ENCODE results near the gene SLC18A3.

SLC18A3 gene

DNA sequence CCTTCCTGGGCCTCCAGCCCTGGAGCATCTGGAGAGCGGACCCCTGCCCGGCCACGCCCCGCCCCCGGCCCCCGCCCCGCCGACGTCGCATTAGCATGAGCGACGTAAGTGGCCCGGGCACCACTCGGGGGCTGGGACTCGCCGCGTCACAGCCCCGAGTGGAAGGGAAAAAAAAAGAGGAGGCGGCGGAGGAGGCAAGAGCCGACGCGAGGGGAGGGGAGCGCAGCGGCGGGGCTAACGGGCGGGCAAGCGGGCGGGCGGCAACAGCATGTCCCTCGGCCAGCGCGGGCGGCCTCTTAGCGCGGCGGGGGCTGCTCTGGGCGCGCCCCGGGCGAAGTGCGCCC lies at the start of gene SLC18A3:
Gene SLC18A3, plus strand, starts transcription at position 197 of the 344 bp plus-strand sequence. CDS start 431 bp downstream, outside the sequence.
- no peak for DNase-seq

DNA sequence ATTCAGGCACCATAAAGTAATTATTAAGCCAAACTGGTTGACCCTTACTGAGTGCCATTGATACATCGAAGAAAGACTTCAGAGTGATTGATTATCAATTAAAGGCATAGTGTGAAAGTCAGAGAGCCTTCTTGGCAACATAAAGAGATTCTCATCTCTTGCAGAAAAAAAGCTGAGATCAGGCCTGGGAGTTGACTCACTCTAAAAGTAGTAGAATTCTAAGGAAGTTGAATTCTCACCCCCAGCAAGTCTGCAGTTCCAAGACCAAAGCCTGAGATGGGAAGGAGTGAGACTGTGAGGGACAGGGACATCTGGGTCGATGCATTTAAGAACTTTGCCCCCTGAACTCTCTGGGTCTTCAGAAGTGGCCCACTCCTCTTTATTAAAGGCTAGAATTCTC lies 49.6 kb upstream of the SLC18A3 start:
- DNase-seq: no peak

DNA sequence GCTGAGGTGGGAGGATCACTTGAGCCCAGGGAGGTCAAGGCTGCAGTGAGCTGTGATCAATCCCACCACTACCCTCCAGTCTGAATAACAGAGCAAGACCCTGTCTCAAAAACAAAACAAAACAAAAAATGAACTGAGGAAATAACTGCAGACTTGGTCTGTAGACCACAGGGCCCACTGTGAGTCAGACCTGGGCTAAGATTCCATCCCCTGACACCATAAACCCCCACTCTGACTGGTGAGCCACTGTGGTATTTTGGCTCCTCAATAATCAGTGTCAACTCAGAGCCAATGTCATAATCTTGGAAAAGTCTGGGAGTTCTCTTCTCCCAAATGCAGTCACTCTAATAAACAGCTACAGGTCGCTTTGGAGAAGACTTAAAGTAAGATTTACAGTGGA lies 47.2 kb upstream of the SLC18A3 start:
- no peak for DNase-seq

DNA sequence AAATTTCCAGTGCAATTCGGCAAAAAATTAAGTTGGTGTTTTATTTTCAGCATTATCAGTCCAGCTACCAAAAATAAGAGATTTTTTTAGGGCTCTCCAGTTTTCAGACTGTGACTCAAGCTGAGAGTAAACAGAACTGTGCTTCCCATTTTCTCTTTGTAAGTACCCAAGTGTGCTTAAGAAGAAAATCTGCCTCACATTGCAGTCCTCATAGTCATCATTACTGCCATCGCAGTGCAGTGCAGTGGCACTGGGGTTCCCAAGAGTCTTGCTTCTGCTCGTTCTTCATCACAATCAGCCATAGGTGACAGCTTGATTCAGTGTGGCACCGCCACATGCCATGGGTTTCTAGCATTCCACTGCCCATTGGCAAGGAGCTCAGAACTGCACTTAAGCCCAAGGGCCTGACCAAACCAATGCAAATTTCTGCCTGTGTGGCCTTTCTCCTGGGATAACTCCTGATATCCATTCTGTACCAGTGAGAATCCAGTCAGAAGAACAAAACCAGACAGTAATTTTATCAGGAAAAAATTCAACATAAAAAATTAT lies 45.6 kb upstream of the SLC18A3 start:
- DNase-seq: no peak

DNA sequence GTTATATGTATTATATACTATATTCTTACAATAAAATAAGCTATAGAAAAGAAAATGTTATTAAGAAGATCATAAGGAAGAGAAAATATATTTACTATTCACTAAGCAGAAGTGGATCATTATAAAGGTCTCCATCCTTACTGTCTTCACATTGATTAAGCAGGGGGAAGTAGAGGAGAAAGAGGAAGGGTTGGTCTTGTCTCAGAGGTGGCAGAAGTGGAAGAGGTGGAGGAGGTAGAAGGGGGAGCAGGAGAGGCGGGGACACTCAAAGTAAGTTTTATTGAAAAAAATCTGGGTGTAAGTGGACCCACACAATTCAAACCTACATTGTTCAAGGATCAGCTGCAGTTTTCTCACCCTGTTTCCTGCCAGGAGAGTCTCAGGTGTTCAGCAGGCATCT lies 42.3 kb upstream of the SLC18A3 start:
- DNase-seq: no peak

DNA sequence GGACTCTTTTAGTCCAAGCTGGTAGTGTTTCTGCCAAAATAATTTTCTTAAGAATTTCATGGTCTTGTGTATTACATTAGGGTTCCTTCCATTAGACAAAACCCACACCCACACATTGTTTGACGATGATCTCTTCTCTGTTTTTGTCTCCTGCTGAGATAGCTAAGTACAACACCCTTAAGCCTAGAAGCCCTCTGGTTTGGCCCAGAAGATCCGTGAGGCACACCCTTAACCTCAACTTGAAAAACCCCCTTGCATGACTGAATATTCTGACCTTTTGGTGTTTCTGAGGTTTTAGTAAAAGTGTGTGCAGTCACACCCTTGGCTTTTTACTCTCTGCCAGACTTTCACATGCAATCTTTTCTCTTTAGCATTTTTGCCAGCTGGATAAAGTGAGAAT lies 41.9 kb upstream of the SLC18A3 start:
- no peak for DNase-seq

DNA sequence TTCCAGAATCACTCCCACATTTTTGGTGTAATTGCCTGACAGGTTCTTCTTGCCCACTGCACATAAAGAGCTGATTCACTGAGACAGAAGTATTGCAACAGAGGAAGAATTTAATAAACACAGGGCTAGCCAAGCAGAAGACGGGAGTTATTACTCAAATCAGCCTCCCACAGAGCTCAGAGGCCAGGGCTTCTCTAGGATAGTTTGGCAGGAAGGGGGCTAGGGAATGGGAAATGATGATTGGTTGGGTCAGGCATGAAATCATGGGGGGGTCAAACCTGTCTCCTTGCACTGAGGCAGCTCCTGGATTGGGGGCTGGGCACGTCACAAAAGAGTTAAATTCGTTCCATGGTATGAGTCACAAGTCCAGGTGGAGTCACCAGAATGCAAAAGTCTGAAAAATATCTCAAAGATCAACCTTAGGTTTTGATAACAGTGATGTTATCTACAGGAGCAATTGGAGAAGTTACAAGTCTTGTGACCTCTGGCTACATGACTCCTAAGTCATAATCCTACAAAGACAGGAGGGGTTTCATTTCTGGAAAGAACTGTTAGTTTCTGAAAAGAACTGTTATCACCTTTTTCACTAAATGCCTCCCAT lies 41.0 kb upstream of the SLC18A3 start:
- DNase-seq: no peak

DNA sequence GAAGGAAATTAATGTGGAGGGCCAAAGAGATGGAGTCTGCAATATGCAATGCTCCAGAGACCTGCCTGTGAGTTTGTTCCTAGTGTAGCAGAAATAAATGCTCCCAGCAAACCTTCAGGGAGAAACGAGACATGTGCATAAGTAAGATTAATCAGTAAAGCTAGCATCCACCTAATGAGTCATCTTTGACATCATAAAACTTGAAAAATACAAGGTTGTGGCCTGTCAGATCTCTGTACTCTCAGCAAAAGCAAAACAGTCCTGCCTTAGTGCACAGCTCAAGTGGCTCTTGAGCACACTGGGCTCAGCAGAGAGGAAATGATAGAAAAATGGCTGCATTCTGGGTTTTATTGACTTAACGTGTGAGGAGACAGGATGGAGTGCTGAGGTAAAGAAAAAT lies 38.7 kb upstream of the SLC18A3 start:
- no peak for DNase-seq

DNA sequence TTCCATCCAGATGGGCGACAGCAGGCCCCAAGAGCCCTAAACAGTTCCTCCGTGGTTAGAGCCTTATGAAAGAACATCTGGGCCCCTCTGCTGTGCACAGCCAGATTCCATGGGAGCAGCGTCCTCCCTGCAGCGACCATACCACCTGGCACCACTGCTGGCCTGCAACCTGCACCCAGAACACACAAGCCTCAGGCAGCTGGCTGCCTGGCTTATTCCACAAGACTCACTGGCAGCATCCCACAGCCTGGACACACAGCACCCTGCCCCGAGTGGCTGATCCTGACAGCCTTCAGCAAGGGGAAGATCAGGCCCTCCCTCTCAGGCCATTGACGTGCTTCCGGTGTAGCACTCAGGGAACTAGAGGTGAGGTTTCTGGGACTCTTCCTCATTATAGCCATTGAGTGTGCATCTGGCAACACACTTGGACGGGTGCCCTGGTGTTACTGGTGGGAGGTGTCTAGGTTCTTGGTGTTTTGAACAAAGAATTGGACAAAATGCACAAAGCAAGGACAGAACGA lies 37.5 kb upstream of the SLC18A3 start:
- no peak for DNase-seq

DNA sequence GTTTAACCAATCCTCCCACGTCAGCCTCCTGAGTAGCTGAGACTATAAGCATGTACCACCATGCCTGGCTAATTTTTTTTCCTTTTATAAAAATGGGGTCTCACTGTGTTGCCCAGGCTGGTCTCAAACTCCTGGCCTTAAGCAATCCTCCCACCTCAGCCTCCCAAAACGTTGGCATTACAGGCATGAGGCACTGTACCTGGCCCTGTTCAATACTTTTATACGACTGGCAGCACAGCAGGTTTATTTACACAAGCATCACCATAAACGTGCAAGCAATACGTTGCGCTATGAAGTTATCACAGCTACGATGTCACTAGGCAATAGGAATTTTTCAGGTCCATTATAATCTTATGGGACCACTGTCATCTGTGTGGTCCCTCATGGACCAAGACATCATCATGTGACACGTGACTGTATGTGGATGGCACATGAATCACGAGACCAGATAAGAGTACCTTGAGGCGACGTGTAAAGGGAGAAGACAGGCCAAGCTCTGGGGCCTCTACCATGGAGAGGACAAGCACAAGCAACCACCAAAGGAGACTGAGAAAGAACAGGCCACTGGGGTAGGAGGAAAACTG lies 34.5 kb upstream of the SLC18A3 start:
- no peak for DNase-seq

DNA sequence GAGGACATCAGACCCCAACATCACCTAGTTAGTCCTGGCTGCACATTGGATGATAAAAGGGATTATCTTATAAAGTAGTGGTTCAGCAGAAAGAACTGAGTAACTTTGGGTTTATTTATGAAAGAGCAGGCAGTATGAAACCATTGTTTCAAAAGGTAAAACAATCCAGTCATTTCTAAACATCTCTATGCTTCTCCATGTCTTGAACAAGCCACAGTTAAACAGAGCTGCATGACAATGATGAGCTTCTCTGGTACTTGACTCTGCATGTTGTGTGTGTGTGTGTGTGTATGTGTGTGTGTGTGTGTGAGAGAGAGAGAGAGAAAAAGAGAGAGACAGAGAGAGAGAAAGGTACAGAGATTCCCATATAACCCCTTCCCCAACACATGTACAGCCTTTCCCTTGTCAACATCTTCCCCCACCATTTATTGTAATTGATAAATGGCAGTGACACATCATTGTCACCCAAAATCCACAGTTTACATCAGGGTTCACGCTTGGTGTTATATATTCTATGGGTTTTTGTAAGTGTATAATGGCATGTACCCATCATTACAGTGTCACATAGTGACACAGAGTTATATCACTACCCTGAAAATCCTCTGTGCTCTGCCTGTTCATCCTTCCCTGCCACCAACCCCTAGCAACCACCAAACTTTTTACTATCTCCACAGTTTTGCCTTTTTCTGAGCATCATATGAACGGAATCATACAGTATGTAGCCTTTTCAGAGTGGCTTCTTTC lies 32.8 kb upstream of the SLC18A3 start:
- DNase-seq: no peak

DNA sequence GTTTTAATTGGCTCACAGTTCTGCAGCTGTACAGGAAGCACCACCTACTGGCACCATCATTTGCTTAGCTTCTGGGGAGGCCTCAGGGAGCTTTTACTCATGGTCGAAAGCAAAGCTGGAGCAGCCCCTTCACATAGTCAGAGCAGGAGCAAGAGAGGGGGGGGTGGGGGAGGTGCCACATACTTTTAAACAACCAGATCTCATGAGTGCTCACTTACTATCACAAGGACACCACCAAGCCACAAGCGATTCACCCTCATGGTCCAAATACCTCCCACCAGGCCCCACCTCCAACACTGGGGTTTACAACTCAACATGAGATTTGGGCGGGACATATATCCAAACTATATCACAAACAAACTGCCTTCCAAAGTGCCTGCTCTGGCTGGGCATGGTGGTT lies 31.7 kb upstream of the SLC18A3 start:
- no peak for DNase-seq

DNA sequence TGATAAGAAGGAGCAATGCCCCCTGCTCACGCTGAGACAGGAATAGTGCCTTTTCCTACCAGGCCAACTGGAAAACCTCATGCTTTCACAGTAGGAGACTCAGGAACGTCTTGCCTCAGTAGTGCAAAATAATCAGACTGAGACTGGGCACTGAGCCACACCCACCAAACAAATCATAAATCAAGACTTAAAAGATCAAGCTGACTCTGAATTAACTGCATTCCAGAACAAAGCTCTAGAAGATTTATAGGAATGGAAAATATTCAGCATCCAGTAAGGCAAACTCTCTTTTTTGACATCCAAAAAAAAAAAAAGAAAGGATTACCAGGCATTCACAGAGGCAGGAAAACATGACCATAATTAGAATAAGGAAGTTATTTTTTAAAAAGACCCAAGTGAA lies 30.5 kb upstream of the SLC18A3 start:
- DNase-seq: no peak

DNA sequence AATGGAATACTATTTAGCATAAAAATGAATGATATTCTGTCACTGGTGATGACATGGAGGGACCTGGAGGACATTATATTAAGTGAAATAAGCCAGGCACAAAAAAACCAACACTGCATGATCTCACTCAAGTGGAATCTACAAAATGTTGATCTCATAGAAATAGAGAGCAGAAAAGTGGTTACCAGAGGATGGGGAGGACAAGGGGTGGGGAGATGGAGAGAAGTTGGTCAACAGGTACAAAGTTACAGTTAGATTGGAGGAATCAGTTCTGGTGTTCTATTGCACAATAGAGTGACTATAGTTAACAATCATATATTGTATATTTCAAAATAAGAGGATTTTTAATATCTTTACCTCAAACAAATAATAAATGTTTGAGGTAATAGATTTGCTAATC lies 24.7 kb upstream of the SLC18A3 start:
- no peak for DNase-seq

DNA sequence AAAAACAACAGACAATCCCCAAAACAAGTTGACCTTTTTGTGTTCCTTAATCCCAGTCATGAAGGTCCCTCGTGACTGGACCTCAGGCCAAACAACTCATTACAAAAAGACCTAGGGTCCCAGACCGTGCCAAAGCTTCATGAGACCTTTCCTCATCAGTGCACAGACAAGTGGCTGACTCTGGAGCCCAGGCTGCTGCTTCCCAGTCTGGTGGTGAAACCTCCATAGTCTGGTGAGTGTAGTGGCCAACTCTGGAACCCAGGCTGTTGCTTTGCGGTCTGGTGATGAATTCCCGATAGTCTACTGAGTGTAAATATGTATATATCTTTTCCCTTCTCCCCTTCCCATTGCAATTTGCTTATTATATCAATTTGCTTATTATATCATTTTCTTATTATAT lies 22.1 kb upstream of the SLC18A3 start:
- DNase-seq: no peak

DNA sequence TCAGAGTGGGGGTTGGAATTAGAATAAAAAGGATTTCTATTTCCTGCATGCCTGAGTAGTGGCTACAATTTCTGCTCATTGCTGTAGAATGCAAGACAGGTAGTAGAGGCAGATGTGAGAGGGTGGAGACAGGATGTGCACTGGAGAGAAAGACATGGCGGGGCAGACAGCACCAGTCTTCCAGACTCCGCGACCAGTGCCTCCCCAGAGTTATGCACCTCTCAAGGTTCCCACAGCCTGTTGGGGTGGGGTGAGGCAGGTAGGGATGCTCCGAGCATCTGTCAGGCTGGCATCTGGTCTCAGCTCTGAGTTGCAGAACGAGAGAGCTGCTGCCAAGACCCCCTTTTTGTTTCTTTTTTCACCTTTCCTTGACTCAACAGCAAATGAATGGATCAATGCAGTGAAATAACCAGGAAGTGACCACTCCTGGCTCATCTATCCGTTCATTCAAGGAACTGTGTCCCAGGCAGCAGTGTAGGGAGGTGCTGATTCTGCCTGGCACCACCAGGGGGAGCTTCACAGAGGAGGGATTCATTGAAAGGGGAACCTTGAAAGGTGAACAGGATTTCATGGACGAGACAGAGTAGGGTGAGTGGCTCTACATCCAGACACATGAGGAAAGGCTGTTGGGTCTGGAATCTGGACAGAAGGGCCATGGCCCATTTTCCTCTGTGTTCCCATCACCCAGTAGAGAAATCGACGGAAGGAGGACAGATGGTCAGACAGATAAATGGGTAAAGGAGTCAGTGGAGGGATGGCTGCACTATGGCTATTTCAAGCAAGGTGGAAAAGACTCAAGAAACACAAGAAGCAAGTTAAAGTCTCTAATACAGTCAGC lies 17.2 kb upstream of the SLC18A3 start:
- DNase-seq: peak in 1 of 2 donors; percentile 50

DNA sequence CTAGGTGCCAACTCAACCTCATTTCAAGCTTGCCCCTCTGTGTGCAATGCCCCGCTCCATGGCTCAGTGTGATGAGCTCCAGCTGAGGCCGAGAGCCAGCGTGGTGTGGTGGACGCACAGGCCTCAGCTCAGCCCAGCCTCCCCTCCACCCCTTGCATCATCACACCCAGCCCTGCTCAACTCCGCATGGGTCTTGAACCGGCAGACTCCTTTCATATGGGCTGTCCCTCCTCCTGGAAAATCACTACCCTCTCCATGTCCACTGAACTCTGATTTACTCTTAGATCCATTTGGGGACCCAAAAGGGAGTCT lies 16.6 kb upstream of the SLC18A3 start:
- no peak for DNase-seq

DNA sequence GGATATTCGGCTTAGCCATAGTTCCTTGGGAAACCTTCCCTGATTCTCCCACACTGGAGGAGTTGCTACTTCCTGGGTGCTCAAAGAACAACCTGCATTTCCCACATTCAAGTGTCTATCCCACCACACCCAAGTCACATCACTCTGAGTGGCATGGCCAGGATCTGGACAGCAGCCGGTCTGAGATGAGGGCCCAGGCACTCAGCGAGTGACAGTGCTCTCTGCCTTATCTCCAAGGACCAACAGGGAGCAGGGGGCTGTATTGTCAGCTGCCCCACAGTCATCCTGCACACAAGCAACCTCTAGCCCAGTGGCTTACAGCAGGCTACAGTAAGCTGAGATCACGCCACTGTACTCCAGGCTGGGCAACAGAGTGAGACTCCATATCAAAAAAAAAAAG lies 16.1 kb upstream of the SLC18A3 start:
- DNase-seq: no peak

DNA sequence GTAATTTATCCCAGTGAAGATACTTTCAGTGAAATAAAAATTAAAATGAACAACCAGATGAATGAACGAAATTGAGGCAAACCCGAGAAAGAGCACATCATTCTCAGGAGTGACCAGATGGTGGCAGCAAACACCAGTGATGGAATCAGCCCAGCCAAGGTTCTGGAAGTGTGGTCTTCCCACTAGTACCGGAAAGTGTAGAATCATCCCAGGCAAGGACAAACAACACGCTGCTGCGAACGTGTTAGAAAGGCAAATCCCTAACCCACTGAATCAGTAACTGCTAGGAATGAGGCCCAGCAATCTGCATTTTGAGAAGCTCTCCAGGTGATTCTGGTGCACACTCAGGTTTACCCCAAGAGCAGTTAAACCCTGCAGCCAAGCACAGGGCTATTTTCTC lies 15.5 kb upstream of the SLC18A3 start:
- no peak for DNase-seq

DNA sequence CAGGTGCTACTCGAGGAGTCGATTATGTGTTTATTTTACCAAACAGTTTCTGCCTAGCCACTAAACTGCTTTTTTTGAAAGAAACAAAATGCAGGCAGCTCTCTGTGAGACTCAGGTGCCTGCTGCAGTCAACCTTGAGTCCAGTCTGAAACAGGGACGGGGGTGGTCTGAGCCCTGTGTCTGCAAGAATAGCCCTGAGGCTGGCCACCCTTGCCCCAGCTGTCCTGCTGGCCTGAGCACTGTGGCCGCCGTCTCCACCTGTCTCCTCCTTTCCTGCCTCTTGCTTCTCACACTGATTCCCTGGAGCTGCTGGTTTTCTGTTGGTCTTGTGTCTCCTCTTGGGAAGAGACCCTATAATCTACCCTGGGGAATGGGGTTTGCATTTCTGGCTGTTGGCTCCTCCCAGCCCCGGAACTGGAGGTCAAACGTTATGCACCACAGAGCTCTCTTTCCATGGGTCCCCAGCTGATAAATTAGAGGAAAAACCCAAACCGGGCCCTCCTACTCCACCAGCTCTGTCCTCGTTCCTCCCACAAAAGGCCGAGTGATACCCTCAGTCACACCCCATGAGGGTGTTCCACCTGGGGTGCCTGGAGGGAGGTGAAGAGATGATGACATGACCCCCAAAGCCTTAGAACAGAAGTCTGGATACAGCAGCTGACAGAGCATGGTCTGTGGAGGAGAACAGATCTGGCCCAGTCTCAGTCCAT lies 15.0 kb upstream of the SLC18A3 start:
- no peak for DNase-seq

DNA sequence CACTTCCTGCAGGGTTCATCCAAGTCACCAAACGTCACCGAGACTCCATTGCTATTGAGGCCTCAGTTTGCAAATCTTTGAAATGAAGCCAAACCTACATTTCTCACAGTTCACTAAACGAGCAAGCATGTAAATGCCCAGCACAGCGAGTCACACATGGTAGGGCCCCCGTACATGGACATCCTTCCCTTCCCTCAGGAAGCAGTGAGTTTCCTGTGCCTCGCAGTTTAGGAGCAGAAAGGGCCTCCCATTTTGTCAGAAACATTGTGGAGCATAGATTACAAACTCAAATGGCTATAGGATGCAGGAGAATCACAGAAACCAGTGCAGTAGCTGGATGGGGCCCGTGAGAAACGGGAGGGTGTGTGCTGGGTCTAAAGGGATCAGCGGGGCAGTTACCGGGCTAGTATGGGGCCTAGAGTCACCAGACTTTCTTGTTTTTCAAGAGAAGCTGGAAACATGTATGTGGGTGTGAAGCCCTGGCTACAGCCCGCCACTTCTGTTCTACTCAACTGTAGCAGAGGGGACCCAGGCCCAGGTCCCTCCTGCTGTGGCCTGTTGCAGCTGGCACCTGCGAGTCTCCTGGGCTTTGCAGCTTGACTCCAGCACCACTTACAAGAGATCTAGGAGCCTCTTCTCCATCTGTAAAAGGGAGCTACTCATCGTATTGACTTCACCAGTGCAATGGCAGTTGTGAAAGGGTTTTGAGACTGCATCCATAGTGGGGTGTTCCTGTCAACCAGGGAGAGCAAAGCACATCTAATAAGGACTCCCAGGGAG lies 14.2 kb upstream of the SLC18A3 start:
- no peak for DNase-seq

DNA sequence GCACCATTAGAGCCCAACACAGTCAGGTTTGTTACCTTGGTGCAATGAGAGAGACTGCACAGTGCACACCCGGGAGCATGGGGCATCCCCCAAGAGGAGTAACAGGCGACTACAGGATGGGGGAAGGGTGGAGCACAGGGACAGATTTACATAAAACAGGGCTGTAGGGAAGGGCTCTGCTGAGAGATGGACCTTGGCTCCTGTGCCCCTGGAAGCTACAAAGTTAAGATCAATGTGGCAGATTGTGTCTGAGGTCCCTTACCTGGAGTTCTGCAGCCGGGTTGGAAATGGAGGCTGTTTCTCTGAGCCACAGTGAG lies 13.7 kb upstream of the SLC18A3 start:
- no peak for DNase-seq

Measured in bone marrow (tissue), 2 donors.